Vagina (tissue), 2 donors: ENCODE data around the gene RASD1. TPM values are rescaled to one million over a fixed set of nuclear protein-coding genes. Genes with fewer than 3 reads are reported as not detected.
A peak's percentile ranks its signal among the peaks of the same experiment; 100 is the strongest.

Source experiments
- DNase-seq, 2 donors: peaks; one replicate each; pipeline ENCODE4 v3.0.0-alpha.2; 2017; ENCODE audit errors: extremely low spot score in 2 of 2
- H3K27ac ChIP-seq: fragments of 200-600 bp; sonication (generic); one replicate; pipeline ENCODE4 v1.5.1; 2019
- H3K27me3 ChIP-seq: fragments of 200-600 bp; sonication (generic); one replicate; pipeline ENCODE4 v1.5.1; 2019
- H3K36me3 ChIP-seq, 2 donors: fragments of 200-600 bp; sonication (generic); one replicate each; pipeline ENCODE4 v1.5.1; 2017 to 2019
- H3K4me1 ChIP-seq: fragments of 200-600 bp; sonication (generic); one replicate; pipeline ENCODE4 v1.5.1; 2019
- H3K4me3 ChIP-seq, 2 donors: fragments of 200-600 bp; sonication (generic); 1 replicate in 1 of 2; 2 replicates in 1 of 2; pipeline ENCODE4 v1.5.1; 2016 to 2019
- H3K9me3 ChIP-seq: fragments of 200-600 bp; sonication (generic); one replicate; pipeline ENCODE4 v1.5.1; 2019
- CTCF ChIP-seq, 3 experiments: fragments of 450-650 bp in 2 of 3; fragments of 200-600 bp in 1 of 3; sonication (generic) in 1 of 3; IDR thresholded peaks; one replicate each; pipeline ENCODE4 v1.5.1; 2017 to 2019; ENCODE audit warnings: antibody characterized with exemption in 3 of 3, mild to moderate bottlenecking in 2 of 3, moderate library complexity in 2 of 3
- POLR2A ChIP-seq, 2 donors: fragments of 450-650 bp; IDR thresholded peaks; one replicate each; pipeline ENCODE4 v1.6.1; 2017; ENCODE audit warnings: antibody characterized with exemption in 2 of 2, mild to moderate bottlenecking in 2 of 2, moderate library complexity in 2 of 2
- POLR2AphosphoS5 ChIP-seq, 2 donors: sonication (generic); formaldehyde crosslinking; IDR thresholded peaks; one replicate each; pipeline ENCODE4 v1.9.0; 2017; ENCODE audit warnings: antibody characterized with exemption in 2 of 2, mild to moderate bottlenecking in 2 of 2, low read depth in 1 of 2; ENCODE audit not compliant: insufficient read depth in 1 of 2
- intact Hi-C: fragments of 100-400 bp; cut with DNase I; formaldehyde crosslinking; loops from one replicate; pipeline ENCODE4 v1.15.1; 2023
- small RNA-seq: library from RNA; depleted of rRNA; stranded (forward); fragments of <200 nt; gene quantifications from one replicate; pipeline ENCODE3, GENCODE V24; 2016
- total RNA-seq: library from RNA; depleted of rRNA; stranded (reverse); fragments of >200 nt; gene quantifications from one replicate; pipeline ENCODE4 v1.2.3, GENCODE V29; 2016

Gene RASD1
- total RNA-seq, 1 donor from 2014 or later = 227 TPM

GRCh38 chr17:17446666-17447155 lies 49.5 kb downstream of the RASD1 start:
- intact Hi-C loops = no loop called here
- no peaks in the 10 kb centered on the region for H3K9me3 ChIP-seq
- H3K36me3 ChIP-seq = no peaks in the 10 kb centered on the region
- peak overlapping the region; percentile 42 for H3K27ac ChIP-seq
- peaks cover 13% of the 10 kb centered on the region for H3K4me1 ChIP-seq
- no peaks in the 10 kb centered on the region for H3K27me3 ChIP-seq
- DNase-seq = no peak
- no peak overlapping the region for H3K4me3 ChIP-seq
- TF ChIP-seq CTCF (IDR thresholded peaks at IDR 0.05) (no peak), POLR2AphosphoS5 (IDR thresholded peaks at IDR 0.05; ENCODE audit: insufficient read depth in 1 of 2, low read depth in 1 of 2) (no peak), POLR2A (IDR thresholded peaks at IDR 0.05) (no peak)

- Histone ChIP-seq H3K9me3 (no peaks in the 10 kb centered on the region), H3K27me3 (no peaks in the 10 kb centered on the region), H3K4me3 (no peak overlapping the region), H3K27ac (peak overlapping the region; percentile 42), H3K36me3 (no peaks in the 10 kb centered on the region), H3K4me1 (peaks cover 13% of the 10 kb centered on the region)
- no peak for TF ChIP-seq CTCF (IDR thresholded peaks at IDR 0.05)
- no peak for TF ChIP-seq POLR2A (IDR thresholded peaks at IDR 0.05)
- no peak for TF ChIP-seq POLR2AphosphoS5 (IDR thresholded peaks at IDR 0.05; ENCODE audit: insufficient read depth in 1 of 2, low read depth in 1 of 2)
- no peak for DNase-seq
- intact Hi-C loops = no loop called here
Observed at GRCh38 chr17:17445925-17446665, 50.1 kb downstream of the RASD1 start.

GRCh38 chr17:17445296-17445924 lies 50.8 kb downstream of the RASD1 start:
- Histone ChIP-seq H3K4me1 (peaks cover 13% of the 10 kb centered on the region), H3K36me3 (no peaks in the 10 kb centered on the region), H3K27me3 (no peaks in the 10 kb centered on the region), H3K4me3 (no peak overlapping the region), H3K9me3 (no peaks in the 10 kb centered on the region), H3K27ac (peak overlapping the region; percentile 42)
- intact Hi-C loops = no loop called here
- no peak for DNase-seq
- TF ChIP-seq CTCF (IDR thresholded peaks at IDR 0.05) (no peak), POLR2A (IDR thresholded peaks at IDR 0.05) (no peak), POLR2AphosphoS5 (IDR thresholded peaks at IDR 0.05; ENCODE audit: insufficient read depth in 1 of 2, low read depth in 1 of 2) (no peak)

Small RNA genes within 50 kb of the gene (small RNA-seq; reads per million reads assigned to genes)
- gene RF00019 = not detected

Other genes with a start within 250 kb of the RASD1 start
- gene COPS3, start 215.1 kb downstream of the RASD1 start, total RNA-seq = 48.1 TPM
- gene NT5M, start 193.0 kb downstream of the RASD1 start, total RNA-seq = 3.2 TPM
- 18.9 TPM for gene MED9, start 19.4 kb downstream of the RASD1 start, total RNA-seq
- gene PEMT, start 95.3 kb upstream of the RASD1 start, total RNA-seq = 37.3 TPM
- 29.2 TPM for gene RAI1, start 185.1 kb upstream of the RASD1 start, total RNA-seq